NCI-H748 (cell line): ENCODE data around the gene SEPTIN7.
A peak's percentile ranks its signal among the peaks of the same experiment; 100 is the strongest.
"Not testable (repeated sequence)": the region's sequence is repeated elsewhere in the genome, so short reads cannot be mapped to it uniquely, and the experiment has no call there.

Source experiments
- DNase-seq: peaks from one replicate; lab custom pipeline; 2025; ENCODE audit not compliant: unreplicated experiment; lab: John Stamatoyannopoulos, UW

SEPTIN7 gene

DNA sequence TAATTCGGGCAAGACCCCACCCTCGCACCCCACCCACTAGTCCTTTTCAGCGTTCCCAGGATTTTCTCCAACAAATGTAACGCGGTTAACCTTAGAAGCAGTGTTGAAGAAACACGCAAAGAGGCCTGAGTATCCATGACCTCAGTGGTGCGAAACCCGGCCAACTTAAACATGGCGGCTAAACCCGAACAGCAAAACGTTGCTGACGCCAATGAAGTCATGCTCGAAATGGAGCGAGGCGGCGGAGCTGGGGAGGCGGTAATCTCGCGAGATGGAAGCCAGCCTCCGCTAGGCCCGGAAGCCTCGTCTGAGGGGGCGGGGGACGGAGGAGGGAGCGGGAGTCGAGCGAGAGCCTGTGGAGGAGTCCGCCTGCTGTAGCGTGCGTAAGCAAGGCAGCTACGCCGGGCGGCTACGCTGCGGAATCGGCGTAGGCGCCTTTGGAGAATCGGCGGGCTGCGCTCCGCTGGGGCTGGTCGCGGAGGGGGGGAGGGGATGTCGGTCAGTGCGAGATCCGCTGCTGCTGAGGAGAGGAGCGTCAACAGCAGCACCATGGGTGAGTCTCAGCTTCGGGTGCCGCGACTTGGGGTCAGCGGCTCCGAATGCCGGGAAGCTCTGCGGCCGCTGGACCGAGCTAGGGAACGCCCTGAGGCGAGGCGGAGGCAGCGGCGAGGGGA, at the start of gene SEPTIN7:
TSS of gene SEPTIN7 (plus strand) at position 340 of the 674 bp plus-strand sequence. CDS start at position 493, 153 bp downstream.
- DNase-seq: peak; percentile 99

DNA sequence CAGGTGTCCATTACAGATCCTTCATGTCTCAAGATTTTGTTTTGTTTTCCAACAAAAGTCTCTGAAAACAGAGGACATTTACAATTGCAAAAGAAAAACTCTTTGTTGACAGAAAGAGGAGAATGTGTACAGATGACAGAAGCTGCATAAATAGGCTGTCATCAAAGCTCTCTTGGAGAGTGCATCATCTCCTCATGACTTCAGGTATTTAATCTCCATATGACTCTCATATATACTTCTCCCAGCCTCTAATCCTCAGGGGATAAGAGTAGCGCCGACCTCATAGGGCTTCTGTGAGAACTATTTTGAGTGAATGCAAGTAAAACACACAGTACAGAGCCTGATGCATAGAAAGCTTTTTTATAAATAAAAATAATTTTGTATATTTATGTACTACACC, 48.1 kb upstream of the SEPTIN7 start:
- DNase-seq: no peak

DNA sequence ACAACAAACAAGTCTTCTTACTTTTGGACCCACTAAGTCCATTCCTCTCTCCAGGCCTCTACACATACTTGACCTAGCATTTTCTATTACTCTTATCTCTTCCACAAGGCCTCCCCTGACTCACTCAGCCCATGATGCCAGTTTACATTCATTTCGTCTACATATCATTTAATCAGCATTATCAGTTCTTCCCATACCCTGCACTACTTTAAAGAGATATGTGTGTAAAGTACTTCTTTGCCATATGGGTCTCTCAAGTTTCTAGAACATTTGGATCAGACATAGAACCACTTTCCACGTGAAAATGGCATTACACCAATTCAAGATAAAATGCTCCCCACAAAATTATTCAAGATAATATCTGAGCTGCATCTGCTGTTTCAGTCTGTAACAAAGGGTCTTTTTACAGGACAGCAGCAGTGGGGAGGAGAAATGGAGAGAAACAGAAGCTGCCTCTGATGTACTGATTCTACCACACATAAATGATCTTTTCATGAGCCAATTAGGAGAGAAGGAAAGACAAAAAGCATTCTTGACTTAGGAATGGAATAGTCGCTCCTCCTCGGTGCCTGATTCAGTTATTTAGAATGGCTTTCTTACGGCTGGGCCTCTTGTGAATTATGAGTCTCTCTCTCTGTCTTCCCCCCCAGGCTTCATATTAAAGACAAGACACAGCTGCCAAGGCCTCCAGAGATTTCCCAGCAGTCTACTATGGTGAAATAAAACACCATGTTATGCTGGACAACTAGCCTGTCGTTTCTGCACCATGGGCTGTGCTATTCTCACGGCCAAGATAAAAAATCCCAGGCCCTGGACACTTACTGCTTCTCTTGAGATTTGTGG, 46.9 kb upstream of the SEPTIN7 start:
- DNase-seq: no peak

DNA sequence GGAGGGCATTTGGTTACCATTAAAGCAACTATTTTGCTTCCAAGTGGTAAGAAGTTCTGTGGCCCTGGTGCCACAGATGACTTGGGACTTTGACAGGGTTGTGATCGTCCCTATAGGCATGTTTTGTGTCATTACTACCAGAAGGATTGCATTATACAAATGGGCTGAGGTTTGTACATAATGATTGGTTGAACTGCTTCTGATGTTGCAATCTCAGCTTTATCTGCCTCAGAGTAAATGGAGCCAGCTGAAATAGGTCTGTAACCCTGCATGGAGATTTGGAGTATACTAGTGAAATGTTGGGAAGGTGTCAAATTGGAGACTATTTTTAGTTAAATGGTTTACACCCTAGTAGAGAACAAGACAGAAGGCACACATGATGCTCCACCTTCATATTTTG, 46.1 kb upstream of the SEPTIN7 start:
- no peak for DNase-seq

DNA sequence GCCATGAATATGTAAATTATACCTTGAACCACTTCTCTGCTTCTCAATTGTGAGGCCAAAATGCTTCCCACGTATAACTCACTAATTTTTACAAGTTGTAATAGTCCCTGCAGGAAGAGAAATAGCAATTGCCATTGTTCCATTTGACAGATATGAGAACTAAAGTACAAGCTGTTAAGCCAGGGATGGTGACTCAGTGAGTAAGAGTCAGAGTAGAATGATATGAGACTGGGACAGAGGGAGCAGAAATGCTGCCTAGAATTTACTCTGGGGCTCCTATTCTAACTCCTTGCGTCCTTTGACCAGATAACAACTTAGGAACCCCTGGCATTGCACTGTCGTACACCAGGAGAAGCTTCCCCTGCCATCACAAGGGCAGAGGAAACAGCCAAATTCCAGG, 45.1 kb upstream of the SEPTIN7 start:
- DNase-seq: no peak

DNA sequence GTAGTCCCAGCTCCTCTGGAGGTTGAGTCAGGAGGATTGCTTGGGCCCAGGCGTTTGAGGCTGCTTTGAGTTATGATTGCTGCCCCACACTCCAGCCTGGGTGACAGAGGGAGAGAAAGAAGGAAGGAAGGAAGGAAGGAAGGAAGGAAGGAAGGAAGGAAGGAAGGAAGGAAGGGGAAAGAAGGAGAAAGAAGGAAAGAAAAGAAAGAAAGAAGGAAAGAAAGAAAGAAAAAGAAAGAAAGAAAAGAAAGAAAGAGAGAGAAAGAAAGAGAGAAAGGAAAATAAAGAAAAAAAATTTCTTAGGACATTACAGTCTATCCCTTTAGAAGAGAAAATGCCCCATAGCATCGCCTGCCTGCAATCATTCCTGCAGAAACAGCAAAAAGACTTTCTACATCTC, 44.4 kb upstream of the SEPTIN7 start:
- DNase-seq: not testable (repeated sequence)

DNA sequence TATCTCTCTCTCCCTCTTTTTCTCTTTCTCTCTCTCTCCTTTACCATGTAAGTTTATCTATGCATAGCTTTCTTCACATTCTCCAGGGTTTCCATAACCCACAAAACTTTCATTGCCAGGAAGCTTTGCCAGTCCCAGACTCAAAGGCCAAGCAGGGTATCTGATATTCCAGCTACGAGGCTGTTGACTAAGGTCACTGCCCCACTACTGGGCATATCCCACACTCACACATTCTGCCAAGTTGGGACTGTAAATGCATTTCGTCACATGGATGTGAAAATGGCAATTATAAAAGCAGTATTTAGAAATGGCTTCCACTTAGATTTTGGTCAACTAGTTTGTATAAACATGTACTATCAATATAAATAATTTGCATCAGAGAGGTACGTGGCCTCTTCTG, 43.3 kb upstream of the SEPTIN7 start:
- no peak for DNase-seq

DNA sequence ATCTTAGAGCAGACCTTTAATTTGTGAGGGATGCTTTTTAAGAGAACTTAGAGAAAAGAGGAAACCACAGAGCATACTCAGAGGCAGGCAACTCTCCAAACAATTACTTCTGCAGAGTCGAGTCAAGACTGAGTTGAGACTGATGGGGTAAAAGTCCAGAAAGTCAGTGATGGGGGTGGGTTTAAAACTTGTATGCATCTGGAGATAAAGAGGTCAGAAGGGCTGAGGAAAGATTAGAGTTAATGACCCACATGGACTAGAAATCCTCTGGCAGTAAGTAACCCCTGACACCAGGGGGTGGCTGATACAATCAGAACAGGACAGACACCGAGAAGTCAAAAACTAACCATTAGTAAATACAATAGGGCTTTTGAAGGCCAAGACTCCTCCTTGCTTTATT, 42.4 kb upstream of the SEPTIN7 start:
- DNase-seq: no peak

DNA sequence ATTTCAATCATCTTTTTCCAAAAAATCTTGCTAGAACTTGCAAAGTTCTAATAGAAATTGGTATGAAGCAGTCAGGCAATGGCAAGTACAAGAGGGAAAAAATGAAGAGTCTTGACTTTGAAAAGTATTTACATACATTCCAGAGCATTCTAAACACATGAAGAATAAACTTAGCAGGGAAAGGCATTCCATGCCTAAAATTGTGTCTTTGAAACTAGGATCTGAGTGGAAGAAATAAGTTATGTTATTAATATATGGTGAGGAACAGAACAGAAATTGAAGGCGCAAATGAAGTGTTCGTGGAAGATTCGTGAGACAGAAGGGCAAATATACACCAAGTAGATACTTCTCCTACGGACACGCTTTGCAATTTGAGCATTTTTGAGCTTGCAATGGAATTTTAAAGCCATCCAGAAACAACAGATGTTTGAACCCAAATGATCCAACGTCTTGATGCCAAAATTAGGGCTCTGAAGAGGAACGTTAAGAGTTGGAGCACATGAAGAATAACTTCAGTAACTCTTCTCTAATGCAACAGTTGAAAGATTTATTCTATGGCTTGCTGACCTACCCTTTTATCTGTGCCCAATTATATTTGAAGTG, 40.6 kb upstream of the SEPTIN7 start:
- no peak for DNase-seq

DNA sequence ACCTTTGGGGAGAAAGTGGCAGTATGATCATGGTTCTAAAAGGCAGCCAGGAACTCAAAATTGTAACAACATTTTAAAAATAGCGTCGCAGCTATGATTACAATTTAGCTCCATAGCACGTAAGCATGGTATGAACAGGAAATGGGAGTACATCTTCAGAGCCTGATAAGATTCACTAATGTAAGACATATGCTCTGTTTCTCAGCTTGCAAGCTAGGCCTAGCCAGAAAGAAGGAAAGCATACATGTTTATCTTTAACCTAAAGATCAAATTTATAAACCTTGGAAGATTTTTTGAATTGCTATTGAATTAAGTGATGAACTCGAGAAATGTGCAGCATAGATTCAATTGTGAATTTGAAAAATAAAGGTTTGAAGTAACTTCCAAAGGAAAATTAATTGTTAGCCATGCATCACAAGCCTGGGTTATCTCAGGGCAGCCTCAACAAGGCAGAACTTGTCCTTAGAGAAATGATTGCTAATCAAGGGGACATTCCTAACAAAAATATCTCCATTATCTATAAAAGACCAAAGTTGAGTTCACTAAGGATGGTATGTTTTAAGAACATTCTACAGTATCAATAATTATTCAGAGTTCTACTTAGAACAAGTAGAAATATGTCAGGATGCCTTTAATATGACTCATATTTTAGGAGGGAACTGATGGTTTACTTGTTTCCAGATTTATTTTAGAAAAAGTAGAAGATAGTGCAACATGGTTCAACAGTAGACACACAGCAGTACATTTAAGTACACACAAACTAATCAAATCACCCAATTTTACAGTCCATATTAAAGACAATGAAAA, 38.8 kb upstream of the SEPTIN7 start:
- no peak for DNase-seq

DNA sequence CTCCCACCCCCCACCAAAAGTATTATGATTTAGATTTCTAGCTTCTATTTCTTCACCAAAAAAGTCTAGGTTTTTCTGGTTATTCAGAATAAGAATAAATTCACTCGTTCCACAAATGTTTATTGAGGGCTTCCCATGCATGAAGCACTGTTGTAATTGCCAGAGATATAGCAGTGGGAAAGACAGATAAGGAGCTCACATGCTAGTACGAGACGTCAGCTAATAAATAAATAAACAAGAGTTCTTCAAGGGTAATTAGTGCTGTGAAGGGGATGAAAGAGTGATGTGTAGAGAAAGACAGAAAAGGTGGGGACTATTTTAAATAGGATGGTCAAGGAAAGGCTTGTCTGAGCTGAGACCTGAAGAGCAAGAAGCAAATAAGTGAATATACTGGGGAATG, 38.1 kb upstream of the SEPTIN7 start:
- DNase-seq: no peak

DNA sequence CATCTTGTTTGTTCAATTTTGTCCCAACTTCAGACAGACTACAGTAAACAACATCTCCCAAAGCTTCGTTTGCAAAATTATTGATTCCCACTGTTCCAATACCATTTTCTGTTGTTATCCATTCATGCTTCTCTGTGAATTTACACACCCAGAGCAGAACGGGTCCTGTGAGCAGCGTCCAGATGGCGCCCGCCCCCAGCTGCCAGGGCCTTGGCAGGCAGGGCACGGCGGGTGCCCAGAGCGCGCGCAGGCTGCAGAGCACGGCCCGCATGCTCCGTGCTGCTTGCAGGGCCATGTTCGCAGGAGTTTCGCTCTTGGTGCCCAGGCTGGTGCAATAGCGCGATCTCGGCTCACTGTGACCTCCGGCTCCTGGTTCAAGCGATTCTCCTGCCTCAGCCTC, 32.5 kb upstream of the SEPTIN7 start:
- DNase-seq: no peak

DNA sequence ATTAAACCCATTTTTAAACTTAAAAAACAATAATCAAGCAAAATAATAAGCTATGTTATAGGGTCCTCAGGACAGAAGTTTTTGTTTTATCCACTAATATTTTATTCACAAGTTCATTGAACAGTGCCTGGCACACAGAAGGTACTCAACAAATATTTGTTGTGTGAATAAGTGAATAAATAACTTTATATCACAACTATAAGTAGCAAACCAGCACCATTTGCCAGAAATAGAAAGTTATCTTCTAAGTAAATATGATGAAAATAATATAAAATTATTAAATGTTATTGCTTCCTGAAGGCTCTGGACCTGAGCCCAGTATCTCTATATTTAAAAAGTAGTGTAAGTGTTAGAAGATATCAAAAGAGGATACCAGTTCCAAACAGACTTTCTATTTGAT, 29.1 kb upstream of the SEPTIN7 start:
- DNase-seq: no peak

DNA sequence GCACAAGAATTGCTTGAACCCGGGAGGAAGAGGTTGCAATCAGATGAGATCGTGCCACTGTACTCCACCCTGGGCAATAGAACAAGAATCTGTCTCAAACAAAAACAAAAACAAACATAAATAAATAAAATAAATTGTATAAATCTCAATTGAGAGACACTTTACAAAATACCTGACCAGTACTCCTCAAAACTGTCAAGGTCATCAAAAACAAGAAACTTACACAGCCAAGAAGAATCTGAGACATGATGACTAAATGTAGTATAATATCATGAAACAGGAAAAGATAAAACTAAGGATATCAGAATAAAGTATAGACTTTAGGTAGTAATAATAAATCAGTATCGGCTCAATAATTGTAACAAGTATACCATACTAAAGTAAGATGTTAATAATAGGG, 26.9 kb upstream of the SEPTIN7 start:
- DNase-seq: no peak

DNA sequence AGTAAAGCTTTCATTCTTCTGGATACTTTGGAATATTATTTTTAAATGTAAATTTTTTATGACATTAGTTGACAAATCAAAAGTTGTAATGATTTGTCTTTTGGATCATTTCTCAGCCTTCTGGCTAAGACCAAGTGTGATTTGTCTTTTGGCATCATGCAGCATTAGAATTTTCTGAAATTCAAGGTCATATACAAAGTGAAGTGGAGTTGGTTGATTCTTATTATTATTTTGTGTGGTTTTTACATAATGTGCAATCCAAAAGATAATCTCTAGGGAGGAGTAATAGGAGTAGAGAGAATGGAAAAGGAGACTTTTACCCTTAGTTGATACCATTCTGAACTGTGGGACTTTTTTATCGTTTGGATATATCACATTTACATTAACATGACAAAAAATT, 24.2 kb upstream of the SEPTIN7 start:
- DNase-seq: no peak

DNA sequence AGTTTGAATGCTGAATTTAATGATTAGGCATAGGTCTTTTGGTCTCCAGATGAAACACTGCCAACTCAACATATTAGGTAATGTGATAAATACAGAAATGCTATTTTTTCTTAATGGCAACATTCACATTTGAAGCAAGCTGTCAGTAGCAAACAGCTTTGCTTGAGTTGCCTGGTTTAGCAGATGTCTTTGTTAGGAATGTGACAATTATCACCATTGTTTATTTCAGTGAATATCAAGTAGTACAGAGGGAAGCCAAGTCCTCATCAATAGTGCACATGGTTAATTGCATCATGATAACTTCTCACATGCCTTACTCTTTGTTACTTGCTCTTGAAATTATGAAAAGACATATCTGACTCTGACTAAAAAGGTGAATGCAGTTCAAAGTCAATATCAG, 23.7 kb upstream of the SEPTIN7 start:
- no peak for DNase-seq

DNA sequence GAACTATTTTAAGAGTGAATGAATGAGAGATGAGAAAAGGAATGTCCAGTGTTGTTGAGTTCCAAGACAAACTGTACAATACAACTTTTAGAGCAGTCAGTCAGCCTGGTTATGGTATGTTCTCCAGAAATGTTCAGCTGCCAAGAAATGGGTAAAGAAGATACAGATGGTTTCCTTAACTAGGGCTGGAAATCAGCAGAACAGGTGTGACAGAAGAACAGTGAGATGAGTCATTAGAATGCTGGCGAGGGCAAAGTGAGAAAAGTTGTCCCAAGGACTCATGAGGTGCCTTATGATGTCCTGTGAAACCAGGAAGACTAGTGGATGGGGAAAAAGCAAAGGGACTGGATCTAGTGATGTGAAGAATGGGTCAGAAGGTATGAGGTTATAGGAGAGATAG, 20.8 kb upstream of the SEPTIN7 start:
- DNase-seq: no peak

DNA sequence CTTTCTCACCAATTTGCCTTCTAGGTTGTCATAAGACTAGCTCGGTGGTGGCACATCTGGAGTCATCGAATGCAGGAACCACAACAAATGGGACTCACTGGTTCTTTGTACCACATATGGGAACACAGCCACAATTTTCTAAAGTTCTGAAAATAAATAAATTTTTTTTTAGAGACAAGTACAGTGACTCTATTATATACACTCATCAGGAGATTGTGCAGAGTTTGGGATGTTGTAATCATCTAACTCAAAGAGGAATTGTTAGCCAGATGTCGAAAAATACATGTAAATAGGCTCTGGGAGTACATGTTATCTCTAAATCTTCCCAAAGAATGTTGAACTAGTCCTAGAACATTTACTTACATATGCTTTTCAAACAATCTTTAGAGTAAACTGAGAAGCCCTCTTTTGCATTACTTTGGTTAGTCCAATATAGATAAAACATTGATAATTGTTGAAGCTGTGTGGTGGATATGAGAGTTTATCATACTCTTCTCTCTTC, 19.6 kb upstream of the SEPTIN7 start:
- no peak for DNase-seq

DNA sequence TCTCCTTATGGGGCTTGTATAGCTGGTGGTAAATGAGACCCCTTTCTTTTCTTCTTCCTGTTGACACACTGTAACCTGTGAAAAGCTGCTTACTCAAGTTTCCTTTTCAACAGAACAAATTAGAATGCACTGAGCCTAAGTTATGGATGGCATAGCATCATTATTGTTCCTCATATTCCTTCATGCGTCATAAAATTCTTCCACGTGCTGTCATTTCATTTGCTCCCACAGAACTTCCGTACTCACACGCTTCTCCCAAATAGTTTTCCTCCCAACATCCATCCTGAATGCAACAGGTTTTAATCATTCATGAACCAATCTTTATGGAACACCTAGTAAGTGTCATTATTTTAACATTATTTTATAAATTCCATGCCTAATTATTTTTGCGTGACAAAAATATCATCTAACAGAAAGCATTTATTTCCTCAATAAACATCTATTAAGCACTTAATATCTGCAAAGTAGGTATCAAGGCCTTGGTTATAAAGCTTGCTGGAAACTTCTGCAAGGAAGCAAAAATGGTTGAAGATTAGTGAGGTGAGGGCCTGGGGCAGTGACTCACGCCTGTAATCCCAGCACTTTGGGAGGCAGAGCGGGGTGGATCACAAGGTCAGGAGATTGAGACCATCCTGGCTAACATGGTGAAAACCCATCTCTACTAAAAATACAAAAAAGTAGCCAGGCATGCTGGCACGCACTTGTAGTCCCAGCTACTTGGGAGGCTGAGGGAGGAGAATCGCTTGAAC, 18.9 kb upstream of the SEPTIN7 start:
- no peak for DNase-seq

DNA sequence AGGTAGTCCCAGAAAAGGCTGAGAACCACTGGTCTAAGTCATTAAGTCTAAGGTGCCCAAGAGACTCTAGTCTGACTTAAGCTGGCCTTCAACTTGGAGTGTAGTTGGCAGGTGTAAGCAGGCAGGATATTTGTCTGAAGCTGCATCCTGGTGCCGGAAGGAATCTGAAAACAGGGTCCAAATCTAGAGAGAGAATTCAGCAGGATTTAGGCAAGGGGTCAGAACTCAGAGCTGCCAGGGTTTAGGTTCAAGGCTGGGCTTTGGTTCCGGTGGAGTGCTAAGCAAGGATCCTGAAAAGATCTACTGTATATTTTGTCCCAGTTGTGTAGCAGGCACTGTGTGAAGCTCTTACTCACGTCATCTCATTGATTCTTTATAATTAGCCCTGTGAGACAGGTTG, 16.5 kb upstream of the SEPTIN7 start:
- DNase-seq: no peak
